IPS-15b (cell line): ENCODE measurements around the gene TTYH3.
"Not testable (repeated sequence)": the region's sequence is repeated elsewhere in the genome, so short reads cannot be mapped to it uniquely, and the experiment has no call there.

Source experiments
- H3K27me3 ChIP-seq: one replicate; pipeline ENCODE4 v1.6.1; 2013; ENCODE audit warnings: low read length; ENCODE audit not compliant: control insufficient read depth, insufficient read depth
- H3K36me3 ChIP-seq: one replicate; pipeline ENCODE4 v1.6.1; 2013; ENCODE audit warnings: low read length; ENCODE audit not compliant: control insufficient read depth, insufficient read depth
- H3K4me1 ChIP-seq: one replicate; pipeline ENCODE4 v1.6.1; 2013; ENCODE audit warnings: mild to moderate bottlenecking, low read length; ENCODE audit not compliant: control insufficient read depth, insufficient read depth
- H3K4me3 ChIP-seq: one replicate; pipeline ENCODE4 v1.5.1; 2013; ENCODE audit warnings: low read depth, low read length
- H3K9ac ChIP-seq: one replicate; pipeline ENCODE4 v1.6.1; 2013; ENCODE audit warnings: low read depth, mild to moderate bottlenecking, low read length
- H3K9me3 ChIP-seq: one replicate; pipeline ENCODE4 v1.6.1; 2013; ENCODE audit warnings: mild to moderate bottlenecking, low read length; ENCODE audit not compliant: control insufficient read depth, insufficient read depth

The TTYH3 gene

GRCh38 chr7:2670171-2670570, 38.4 kb downstream of the TTYH3 start:
- Histone ChIP-seq H3K27me3 (no peaks in the 10 kb centered on the region), H3K4me1 (no peaks in the 10 kb centered on the region), H3K9ac (no peak overlapping the region), H3K4me3 (no peak overlapping the region), H3K9me3 (no peaks in the 10 kb centered on the region), H3K36me3 (no peaks in the 10 kb centered on the region)

DNA sequence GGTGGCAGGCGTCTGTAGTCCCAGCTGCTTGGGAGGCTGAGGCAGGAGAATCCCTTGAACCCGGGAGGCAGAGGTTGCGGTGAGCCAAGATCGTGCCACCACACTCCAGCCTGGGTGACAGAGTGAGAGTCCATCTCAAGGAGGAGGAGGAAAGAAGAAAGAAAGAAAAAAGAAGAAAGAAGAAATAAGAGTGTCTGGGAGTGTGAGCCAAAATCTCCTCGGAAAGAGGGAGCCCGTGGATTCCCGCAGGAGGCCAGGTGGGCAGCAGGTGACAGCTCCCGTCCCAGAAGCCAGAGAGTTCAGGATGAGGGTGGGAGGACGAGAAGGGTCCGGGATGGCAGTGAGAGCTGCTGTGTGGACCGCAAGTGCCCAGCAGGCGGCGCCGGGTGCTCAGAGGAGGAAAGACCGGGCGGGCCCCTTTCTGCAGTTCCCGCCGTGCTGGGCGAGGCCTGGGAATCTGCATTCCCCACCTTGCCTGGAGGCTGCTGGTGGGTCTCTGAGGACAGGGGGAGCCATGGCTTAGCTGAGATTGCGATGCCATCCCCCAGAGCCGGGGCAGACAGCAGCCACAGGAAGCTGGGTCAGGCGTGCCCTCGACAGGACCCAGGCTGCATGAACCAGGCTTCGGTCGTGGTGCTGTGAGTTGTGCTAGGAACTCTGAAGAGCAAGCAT, 39.1 kb downstream of the TTYH3 start:
- H3K9ac ChIP-seq: no peak overlapping the region
- no peaks in the 10 kb centered on the region for H3K36me3 ChIP-seq
- H3K4me1 ChIP-seq: no peaks in the 10 kb centered on the region
- H3K27me3 ChIP-seq: no peaks in the 10 kb centered on the region
- no peaks in the 10 kb centered on the region for H3K9me3 ChIP-seq
- H3K4me3 ChIP-seq: no peak overlapping the region

- not testable (repeated sequence) for H3K4me1 ChIP-seq, H3K36me3 ChIP-seq, H3K4me3 ChIP-seq, H3K27me3 ChIP-seq, H3K9me3 ChIP-seq, H3K9ac ChIP-seq
These were observed 41.4 kb downstream of the TTYH3 start for GRCh38 chr7:2673214-2673613.

GRCh38 chr7:2673934-2674333, 42.1 kb downstream of the TTYH3 start:
- no peak overlapping the region for H3K9ac ChIP-seq
- no peaks in the 10 kb centered on the region for H3K36me3 ChIP-seq
- no peaks in the 10 kb centered on the region for H3K4me1 ChIP-seq
- no peaks in the 10 kb centered on the region for H3K9me3 ChIP-seq
- no peak overlapping the region for H3K4me3 ChIP-seq
- H3K27me3 ChIP-seq: no peaks in the 10 kb centered on the region

DNA sequence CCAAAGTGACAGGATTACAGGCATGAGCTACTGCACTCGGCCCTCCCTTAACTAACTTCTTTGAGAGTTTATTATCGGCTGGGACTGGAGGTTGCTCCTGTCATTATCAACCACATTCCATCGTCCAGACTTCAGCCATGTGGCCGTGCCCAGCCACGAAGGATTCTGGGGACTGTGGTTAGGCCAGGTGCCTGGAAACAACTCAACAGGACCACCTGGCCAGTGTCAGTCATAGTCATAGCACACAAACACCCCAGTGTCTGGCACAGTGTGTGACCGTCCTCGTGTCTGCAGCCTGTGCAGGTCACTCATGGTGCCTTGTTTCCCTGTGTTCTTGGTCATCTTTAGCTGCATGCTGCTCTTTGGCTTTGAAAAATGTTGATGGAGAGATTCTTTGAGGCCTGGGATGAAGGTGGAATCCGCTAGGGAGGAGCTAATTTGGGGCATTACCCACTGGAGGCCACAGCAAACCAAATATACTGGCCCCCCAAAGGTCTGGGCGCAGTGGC, 43.5 kb downstream of the TTYH3 start:
- H3K4me1 ChIP-seq: no peaks in the 10 kb centered on the region
- no peak overlapping the region for H3K9ac ChIP-seq
- no peaks in the 10 kb centered on the region for H3K9me3 ChIP-seq
- H3K36me3 ChIP-seq: no peaks in the 10 kb centered on the region
- no peak overlapping the region for H3K4me3 ChIP-seq
- H3K27me3 ChIP-seq: no peaks in the 10 kb centered on the region

DNA sequence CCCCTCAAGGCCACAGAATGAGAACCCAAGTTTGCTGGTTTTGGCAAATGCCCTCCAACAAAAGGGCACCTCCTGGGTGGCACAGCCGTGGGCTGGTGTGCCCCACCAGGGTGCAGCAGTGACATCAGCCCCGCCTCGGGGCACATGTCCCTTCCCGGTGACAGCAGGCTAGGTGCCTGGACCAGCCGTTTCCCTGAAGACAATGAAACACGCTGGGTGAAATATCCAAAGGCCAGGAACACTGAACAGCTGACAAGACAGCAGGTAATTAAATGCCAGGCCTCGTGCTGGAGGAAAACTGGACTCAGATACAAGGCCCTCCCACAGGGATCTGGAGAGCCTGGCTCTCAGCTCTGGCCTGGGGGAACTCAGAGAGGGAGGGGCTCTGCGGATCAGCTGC, 44.8 kb downstream of the TTYH3 start:
- H3K9me3 ChIP-seq, H3K9ac ChIP-seq: not testable (repeated sequence)

DNA sequence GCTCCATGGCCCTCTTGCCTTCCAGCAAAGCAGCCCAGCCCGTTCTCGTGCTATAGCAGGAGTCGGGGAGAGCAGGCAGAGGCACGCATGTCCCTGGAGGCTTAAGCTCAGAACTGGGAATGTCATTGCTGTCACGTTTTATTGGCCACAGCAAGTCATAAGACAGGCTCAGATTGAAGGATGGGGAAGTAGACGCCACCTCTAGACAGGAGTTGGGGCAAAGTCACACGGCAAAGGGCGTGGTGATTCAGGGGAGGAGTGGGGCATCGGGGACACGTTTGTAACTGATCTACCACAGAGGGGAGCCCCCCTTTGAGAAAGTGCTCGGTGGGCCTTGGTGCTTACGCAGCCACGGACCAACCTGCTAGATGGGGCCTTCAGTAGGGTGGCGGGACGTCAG, 46.7 kb downstream of the TTYH3 start:
- H3K36me3 ChIP-seq, H3K9ac ChIP-seq, H3K27me3 ChIP-seq, H3K4me1 ChIP-seq, H3K4me3 ChIP-seq, H3K9me3 ChIP-seq: not testable (repeated sequence)

More for the DNA sequence above, 44.8 kb downstream of the TTYH3 start:
- H3K36me3 ChIP-seq, H3K27me3 ChIP-seq, H3K4me1 ChIP-seq, H3K4me3 ChIP-seq: not testable (repeated sequence)

GRCh38 chr7:2679135-2680127, 47.6 kb downstream of the TTYH3 start:
- not testable (repeated sequence) for H3K4me3 ChIP-seq, H3K36me3 ChIP-seq, H3K9me3 ChIP-seq, H3K4me1 ChIP-seq, H3K9ac ChIP-seq, H3K27me3 ChIP-seq

- no peaks in the 10 kb centered on the region for H3K9me3 ChIP-seq
- no peaks in the 10 kb centered on the region for H3K4me1 ChIP-seq
- no peak overlapping the region for H3K9ac ChIP-seq
- no peak overlapping the region for H3K4me3 ChIP-seq
- no peaks in the 10 kb centered on the region for H3K36me3 ChIP-seq
- H3K27me3 ChIP-seq: no peaks in the 10 kb centered on the region
These were observed 48.5 kb downstream of the TTYH3 start for GRCh38 chr7:2680256-2680655.

DNA sequence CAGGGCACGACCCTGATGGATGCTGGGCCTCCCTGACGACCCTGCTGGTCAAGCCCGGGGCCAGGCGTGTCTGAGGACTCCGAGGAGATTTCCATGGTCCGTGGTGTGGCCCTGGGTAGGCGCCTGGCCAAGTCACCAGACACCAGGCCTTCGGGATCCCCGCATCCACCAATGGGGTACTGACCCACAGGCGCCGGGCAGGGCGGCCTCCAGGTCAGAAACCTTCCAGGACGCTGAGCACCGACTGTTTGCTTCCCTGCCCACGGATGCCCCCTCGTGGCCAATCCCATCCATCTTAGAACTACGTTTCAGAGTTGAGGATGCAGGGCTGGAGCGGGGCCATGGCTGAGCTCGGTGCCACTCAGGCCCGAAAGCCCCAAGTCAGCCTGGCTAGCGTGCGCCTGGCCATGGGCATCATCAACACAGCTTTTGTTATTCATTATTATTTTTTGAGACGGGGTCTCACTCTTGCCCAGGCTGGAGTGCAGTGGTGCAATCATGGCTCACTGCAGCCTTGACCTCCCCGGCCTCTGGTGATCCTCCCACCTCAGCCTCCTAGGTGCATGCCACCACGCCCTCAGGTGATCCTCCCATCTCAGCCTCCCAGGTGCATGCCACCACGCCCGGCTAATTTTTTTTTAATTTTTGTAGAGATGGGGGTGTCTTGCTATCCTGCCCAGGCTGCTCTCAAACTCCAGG, 49.2 kb downstream of the TTYH3 start:
- Histone ChIP-seq H3K9ac (no peak overlapping the region), H3K27me3 (no peaks in the 10 kb centered on the region), H3K4me1 (no peaks in the 10 kb centered on the region), H3K9me3 (no peaks in the 10 kb centered on the region), H3K4me3 (no peak overlapping the region), H3K36me3 (no peaks in the 10 kb centered on the region)

DNA sequence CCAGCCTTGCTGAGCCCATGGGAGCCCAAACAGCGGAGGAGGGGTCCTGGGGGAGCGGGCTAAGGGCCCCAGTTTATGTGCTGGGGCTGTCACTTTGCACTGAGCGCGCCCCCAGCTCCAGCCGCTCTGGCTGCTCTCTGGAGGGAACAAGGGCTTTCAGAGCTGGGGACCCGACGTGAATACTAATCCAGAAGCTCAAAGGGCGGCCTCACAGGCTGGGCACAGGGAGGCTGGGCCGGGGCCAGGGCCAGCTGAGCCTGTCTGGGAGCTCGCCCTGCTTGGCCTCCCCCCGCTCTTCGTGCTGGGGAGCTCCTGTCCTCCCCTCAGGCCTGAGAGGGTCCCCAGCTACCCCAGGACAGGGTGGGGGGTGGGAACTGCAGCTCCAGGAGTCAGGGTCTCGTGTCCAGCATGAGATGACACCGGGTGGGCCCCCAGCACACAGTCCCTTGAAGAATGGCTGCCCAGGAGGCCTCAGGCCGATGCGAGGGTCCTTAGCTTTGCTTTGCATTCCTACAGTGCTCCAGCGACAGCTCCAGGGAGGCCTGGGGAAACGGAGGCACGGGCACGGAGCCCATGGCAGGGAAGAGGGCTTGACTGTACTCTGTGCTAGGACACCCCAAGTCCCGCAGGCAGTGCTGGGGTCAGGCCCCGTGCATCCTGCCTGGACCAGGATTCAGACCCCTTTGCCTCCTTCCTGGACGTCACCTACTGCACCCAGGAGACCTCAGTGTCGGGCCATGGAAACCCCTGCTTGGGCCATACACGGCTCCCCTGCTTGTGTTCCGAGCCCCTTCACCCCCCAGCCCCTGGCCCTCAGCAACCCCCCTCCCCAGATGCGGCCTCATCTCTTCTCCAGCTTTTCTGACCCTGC, 50.4 kb downstream of the TTYH3 start:
- no peaks in the 10 kb centered on the region for H3K9me3 ChIP-seq
- no peak overlapping the region for H3K9ac ChIP-seq
- H3K36me3 ChIP-seq: no peaks in the 10 kb centered on the region
- H3K27me3 ChIP-seq: no peaks in the 10 kb centered on the region
- H3K4me3 ChIP-seq: no peak overlapping the region
- H3K4me1 ChIP-seq: no peaks in the 10 kb centered on the region
